H1 (cell line): ENCODE measurements around the gene TAS2R41. TPM values are rescaled to one million over a fixed set of nuclear protein-coding genes. Genes with fewer than 3 reads are reported as not detected.

ENCODE experiments used
- CHD2 ChIP-seq: IDR thresholded peaks from 2 replicates; pipeline ENCODE4 v1.6.1; 2012; ENCODE audit warnings: low read length, improper control_type of control experiment
- EP300 ChIP-seq, 2 experiments: IDR thresholded peaks; 1 replicate in 1 of 2; 2 replicates in 1 of 2; pipeline ENCODE4 v1.6.1; 2011 to 2012; ENCODE audit warnings: low read depth in 2 of 2, low read length in 2 of 2, mild to moderate bottlenecking in 2 of 2, borderline replicate concordance in 1 of 2, inconsistent platforms in 1 of 2, moderate library complexity in 1 of 2
- GTF2F1 ChIP-seq: IDR thresholded peaks from 2 replicates; pipeline ENCODE4 v1.6.1; 2012; ENCODE audit warnings: low read depth, low read length, improper control_type of control experiment, borderline replicate concordance
- KDM5A ChIP-seq: fragments of 200-600 bp; IDR thresholded peaks from 2 replicates; pipeline ENCODE4 v1.7.1; 2012; ENCODE audit warnings: mild to moderate bottlenecking, low read length, inconsistent platforms, mixed read lengths
- MAFK ChIP-seq: IDR thresholded peaks from 2 replicates; pipeline ENCODE4 v1.6.1; 2012; ENCODE audit warnings: low read depth, mild to moderate bottlenecking, improper control_type of control experiment, low read length
- RNF2 ChIP-seq: fragments of 200-900, 300-1000 bp; sonication (generic); IDR thresholded peaks from 2 replicates; pipeline ENCODE4 v1.7.1; 2016; ENCODE audit warnings: borderline replicate concordance, low read depth, mild to moderate bottlenecking, antibody characterized with exemption, low read length; ENCODE audit not compliant: poor library complexity, severe bottlenecking; ENCODE audit errors: missing control alignments
- RXRA ChIP-seq: IDR thresholded peaks from 2 replicates; pipeline ENCODE4 v1.6.1; 2011; ENCODE audit warnings: low read depth, mild to moderate bottlenecking, low read length, moderate library complexity; ENCODE audit not compliant: insufficient read depth
- SIRT6 ChIP-seq: IDR thresholded peaks from one replicate; pipeline ENCODE4 v1.7.1; 2012; ENCODE audit warnings: low read length, inconsistent platforms
- SIX5 ChIP-seq: IDR thresholded peaks from 2 replicates; pipeline ENCODE4 v1.6.1; 2011; ENCODE audit warnings: mild to moderate bottlenecking, low read depth, low read length
- SP1 ChIP-seq: IDR thresholded peaks from 2 replicates; pipeline ENCODE4 v1.6.1; 2011; ENCODE audit warnings: low read depth, low read length
- SP2 ChIP-seq: IDR thresholded peaks from 2 replicates; pipeline ENCODE4 v1.6.1; 2012; ENCODE audit warnings: mild to moderate bottlenecking, low read length, inconsistent platforms
- TCF12 ChIP-seq: IDR thresholded peaks from 2 replicates; pipeline ENCODE4 v1.6.1; 2011; ENCODE audit warnings: low read depth, mild to moderate bottlenecking, low read length
- polyA plus RNA-seq, 7 experiments: library from polyadenylated mRNA; depleted of rRNA in 3 of 7; stranded (reverse) in 5 of 7; unstranded in 2 of 7; fragments of >200 nt in 5 of 7; fragments of 200-250 nt in 2 of 7; gene quantifications; 1 replicate in 5 of 7; 2 replicates in 1 of 7; 4 replicates in 1 of 7; pipeline versions ENCODE4 v1.2.1 to v1.2.3, GENCODE V29; 2011 to 2013; ENCODE audit warnings: missing spikeins in 2 of 7, mixed read lengths in 2 of 7
- total RNA-seq: library from RNA; stranded (reverse); fragmentation: NEBNext Ultra II Directional; extraction: Animal tissue kit (Norgen Biotek cat#: 25700); gene quantifications from 2 replicates; pipeline ENCODE4 v1.2.1, GENCODE V29; 2021
- TF ChIP-seq, protein P1 (sequence below): fragments of 300-600 bp; sonication (generic); IDR thresholded peaks from 2 replicates; pipeline ENCODE4 v1.7.1; 2012; ENCODE audit warnings: low read length, moderate library complexity, mild to moderate bottlenecking, inconsistent platforms; ENCODE audit not compliant: insufficient replicate concordance

Gene TAS2R41
- total and polyA plus RNA-seq, 2 of the 8 experiments (the other 6 are each of a cell fraction or from before 2014, with no cell fraction given) = 0.12 TPM; not detected in 1

GRCh38 chr7:143451122-143451521, 26.6 kb upstream of the TAS2R41 start (continued):
- TF ChIP-seq, protein P1, sequence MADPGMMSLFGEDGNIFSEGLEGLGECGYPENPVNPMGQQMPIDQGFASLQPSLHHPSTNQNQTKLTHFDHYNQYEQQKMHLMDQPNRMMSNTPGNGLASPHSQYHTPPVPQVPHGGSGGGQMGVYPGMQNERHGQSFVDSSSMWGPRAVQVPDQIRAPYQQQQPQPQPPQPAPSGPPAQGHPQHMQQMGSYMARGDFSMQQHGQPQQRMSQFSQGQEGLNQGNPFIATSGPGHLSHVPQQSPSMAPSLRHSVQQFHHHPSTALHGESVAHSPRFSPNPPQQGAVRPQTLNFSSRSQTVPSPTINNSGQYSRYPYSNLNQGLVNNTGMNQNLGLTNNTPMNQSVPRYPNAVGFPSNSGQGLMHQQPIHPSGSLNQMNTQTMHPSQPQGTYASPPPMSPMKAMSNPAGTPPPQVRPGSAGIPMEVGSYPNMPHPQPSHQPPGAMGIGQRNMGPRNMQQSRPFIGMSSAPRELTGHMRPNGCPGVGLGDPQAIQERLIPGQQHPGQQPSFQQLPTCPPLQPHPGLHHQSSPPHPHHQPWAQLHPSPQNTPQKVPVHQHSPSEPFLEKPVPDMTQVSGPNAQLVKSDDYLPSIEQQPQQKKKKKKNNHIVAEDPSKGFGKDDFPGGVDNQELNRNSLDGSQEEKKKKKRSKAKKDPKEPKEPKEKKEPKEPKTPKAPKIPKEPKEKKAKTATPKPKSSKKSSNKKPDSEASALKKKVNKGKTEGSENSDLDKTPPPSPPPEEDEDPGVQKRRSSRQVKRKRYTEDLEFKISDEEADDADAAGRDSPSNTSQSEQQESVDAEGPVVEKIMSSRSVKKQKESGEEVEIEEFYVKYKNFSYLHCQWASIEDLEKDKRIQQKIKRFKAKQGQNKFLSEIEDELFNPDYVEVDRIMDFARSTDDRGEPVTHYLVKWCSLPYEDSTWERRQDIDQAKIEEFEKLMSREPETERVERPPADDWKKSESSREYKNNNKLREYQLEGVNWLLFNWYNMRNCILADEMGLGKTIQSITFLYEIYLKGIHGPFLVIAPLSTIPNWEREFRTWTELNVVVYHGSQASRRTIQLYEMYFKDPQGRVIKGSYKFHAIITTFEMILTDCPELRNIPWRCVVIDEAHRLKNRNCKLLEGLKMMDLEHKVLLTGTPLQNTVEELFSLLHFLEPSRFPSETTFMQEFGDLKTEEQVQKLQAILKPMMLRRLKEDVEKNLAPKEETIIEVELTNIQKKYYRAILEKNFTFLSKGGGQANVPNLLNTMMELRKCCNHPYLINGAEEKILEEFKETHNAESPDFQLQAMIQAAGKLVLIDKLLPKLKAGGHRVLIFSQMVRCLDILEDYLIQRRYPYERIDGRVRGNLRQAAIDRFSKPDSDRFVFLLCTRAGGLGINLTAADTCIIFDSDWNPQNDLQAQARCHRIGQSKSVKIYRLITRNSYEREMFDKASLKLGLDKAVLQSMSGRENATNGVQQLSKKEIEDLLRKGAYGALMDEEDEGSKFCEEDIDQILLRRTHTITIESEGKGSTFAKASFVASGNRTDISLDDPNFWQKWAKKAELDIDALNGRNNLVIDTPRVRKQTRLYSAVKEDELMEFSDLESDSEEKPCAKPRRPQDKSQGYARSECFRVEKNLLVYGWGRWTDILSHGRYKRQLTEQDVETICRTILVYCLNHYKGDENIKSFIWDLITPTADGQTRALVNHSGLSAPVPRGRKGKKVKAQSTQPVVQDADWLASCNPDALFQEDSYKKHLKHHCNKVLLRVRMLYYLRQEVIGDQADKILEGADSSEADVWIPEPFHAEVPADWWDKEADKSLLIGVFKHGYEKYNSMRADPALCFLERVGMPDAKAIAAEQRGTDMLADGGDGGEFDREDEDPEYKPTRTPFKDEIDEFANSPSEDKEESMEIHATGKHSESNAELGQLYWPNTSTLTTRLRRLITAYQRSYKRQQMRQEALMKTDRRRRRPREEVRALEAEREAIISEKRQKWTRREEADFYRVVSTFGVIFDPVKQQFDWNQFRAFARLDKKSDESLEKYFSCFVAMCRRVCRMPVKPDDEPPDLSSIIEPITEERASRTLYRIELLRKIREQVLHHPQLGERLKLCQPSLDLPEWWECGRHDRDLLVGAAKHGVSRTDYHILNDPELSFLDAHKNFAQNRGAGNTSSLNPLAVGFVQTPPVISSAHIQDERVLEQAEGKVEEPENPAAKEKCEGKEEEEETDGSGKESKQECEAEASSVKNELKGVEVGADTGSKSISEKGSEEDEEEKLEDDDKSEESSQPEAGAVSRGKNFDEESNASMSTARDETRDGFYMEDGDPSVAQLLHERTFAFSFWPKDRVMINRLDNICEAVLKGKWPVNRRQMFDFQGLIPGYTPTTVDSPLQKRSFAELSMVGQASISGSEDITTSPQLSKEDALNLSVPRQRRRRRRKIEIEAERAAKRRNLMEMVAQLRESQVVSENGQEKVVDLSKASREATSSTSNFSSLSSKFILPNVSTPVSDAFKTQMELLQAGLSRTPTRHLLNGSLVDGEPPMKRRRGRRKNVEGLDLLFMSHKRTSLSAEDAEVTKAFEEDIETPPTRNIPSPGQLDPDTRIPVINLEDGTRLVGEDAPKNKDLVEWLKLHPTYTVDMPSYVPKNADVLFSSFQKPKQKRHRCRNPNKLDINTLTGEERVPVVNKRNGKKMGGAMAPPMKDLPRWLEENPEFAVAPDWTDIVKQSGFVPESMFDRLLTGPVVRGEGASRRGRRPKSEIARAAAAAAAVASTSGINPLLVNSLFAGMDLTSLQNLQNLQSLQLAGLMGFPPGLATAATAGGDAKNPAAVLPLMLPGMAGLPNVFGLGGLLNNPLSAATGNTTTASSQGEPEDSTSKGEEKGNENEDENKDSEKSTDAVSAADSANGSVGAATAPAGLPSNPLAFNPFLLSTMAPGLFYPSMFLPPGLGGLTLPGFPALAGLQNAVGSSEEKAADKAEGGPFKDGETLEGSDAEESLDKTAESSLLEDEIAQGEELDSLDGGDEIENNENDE = no peak
- no peak for TF ChIP-seq SIX5
- no peak for TF ChIP-seq SP1
- TF ChIP-seq RXRA = no peak
- TF ChIP-seq GTF2F1 = no peak
- no peak for TF ChIP-seq SP2
- no peak for TF ChIP-seq EP300 (IDR thresholded peaks at IDR 0.05; ENCODE audit: borderline replicate concordance in 1 of 2, low read depth in 2 of 2, low read length in 2 of 2)
- TF ChIP-seq KDM5A = no peak
- no peak for TF ChIP-seq MAFK
- no peak for TF ChIP-seq RNF2
- no peak for TF ChIP-seq TCF12
- no peak for TF ChIP-seq SIRT6
- no peak for TF ChIP-seq CHD2
